GM12878 (cell line): Measurements from ENCODE around the gene GUCY1A2. TPM values are rescaled to one million over a fixed set of nuclear protein-coding genes. Genes with fewer than 3 reads are reported as not detected.

Experiments used
- ATAC-seq: fragments of 200-7000 bp; cut with Tn5 transposase; 3 replicates; pipeline ENCODE4 v1.9.1; 2020; ENCODE audit warnings: mild to moderate bottlenecking, moderate library complexity
- BruUV-seq: library from RNA; stranded (reverse); fragments of 400-500 nt; replicated peaks from 2 replicates; lab custom pipeline; 2021; lab: Mats Ljungman, UMichigan
- CTCF ChIA-PET: fragments of 300-600 bp; sonication (Branson Sonifier 250); formaldehyde crosslinking; extraction: SDS; loops from one replicate; lab custom pipeline; 2021; ENCODE audit warnings: inconsistent platforms; lab: Yijun Ruan, JAX
- POLR2A ChIA-PET: fragments of 350-600 bp; formaldehyde crosslinking; extraction: SDS; loops from one replicate; lab custom pipeline; 2021; ENCODE audit warnings: inconsistent platforms; lab: Charles Lee
- RAD21 ChIA-PET: fragments of 300-600 bp; sonication (Branson Sonifier 250); formaldehyde crosslinking; loops from one replicate; lab custom pipeline; 2023; ENCODE audit warnings: antibody characterized with exemption; ENCODE audit not compliant: unreplicated experiment; lab: Charles Lee
- SMC1A ChIA-PET: fragments of 300-600 bp; sonication (Branson Sonifier 250); formaldehyde crosslinking; loops from one replicate; lab custom pipeline; 2023; ENCODE audit not compliant: unreplicated experiment, uncharacterized antibody; lab: Charles Lee
- DNase-seq: peaks from one replicate; pipeline ENCODE4 v3.0.0-alpha.2; 2011; ENCODE audit warnings: low read depth, low spot score
- FAIRE-seq: peaks from 3 replicates; lab custom pipeline; 2011; peaks lifted over from hg19 to GRCh38; lab: Jason Lieb, UNC
- H2AFZ ChIP-seq: 2 replicates; pipeline ENCODE4 v1.6.0; 2011; ENCODE audit warnings: low read depth, low read length, control low read depth; ENCODE audit not compliant: control insufficient read depth
- H3K27ac ChIP-seq: 2 replicates; pipeline ENCODE4 v1.5.1; 2011; ENCODE audit warnings: control low read depth; ENCODE audit not compliant: control insufficient read depth, insufficient read depth
- H3K27me3 ChIP-seq, 2 experiments: replicated peaks in 1 of 2; 2 replicates each; pipeline versions ENCODE4 v1.6.0 to v1.6.1; 2011; ENCODE audit warnings: low read length in 1 of 2; ENCODE audit not compliant: control insufficient read depth in 2 of 2, insufficient read depth in 2 of 2
- H3K36me3 ChIP-seq, 2 experiments: 2 replicates each; pipeline ENCODE4 v1.5.1; 2011; ENCODE audit warnings: low read length in 1 of 2; ENCODE audit not compliant: control insufficient read depth in 2 of 2, insufficient read depth in 2 of 2
- H3K4me1 ChIP-seq: 2 replicates; pipeline ENCODE4 v1.6.1; 2011; ENCODE audit warnings: mild to moderate bottlenecking, low read length, moderate library complexity, mixed read lengths; ENCODE audit not compliant: control insufficient read depth, insufficient read depth
- H3K4me2 ChIP-seq: 2 replicates; pipeline ENCODE4 v1.6.0; 2011; ENCODE audit warnings: control low read depth; ENCODE audit not compliant: control insufficient read depth, insufficient read depth
- H3K4me3 ChIP-seq: fragments of 200-600 bp; sonication (generic); 2 replicates; pipeline ENCODE4 v1.5.1; 2016
- H3K79me2 ChIP-seq: 2 replicates; pipeline ENCODE4 v1.6.0; 2011; ENCODE audit warnings: low read length; ENCODE audit not compliant: control insufficient read depth, insufficient read depth
- H3K9ac ChIP-seq: 2 replicates; pipeline ENCODE4 v1.8.0; 2011; ENCODE audit warnings: low read length, control low read depth, mixed read lengths; ENCODE audit not compliant: control insufficient read depth, insufficient read depth
- H3K9me3 ChIP-seq: replicated peaks from 3 replicates; pipeline ENCODE4 v1.5.1; 2011; ENCODE audit warnings: mild to moderate bottlenecking, low read length; ENCODE audit not compliant: control insufficient read depth, insufficient read depth
- H4K20me1 ChIP-seq: 2 replicates; pipeline ENCODE4 v1.6.0; 2011; ENCODE audit not compliant: control insufficient read depth, insufficient read depth
- ASH2L ChIP-seq: fragments of 300-600, 200-600 bp; sonication (generic); IDR thresholded peaks from 2 replicates; pipeline ENCODE4 v1.6.1; 2017; ENCODE audit warnings: low read depth, mild to moderate bottlenecking, borderline replicate concordance
- PML ChIP-seq: IDR thresholded peaks from 2 replicates; pipeline ENCODE4 v1.6.1; 2012; ENCODE audit warnings: low read length, inconsistent platforms
- POLR2AphosphoS2 ChIP-seq: IDR thresholded peaks from 2 replicates; pipeline ENCODE4 v1.6.1; 2011; ENCODE audit warnings: low read depth, mild to moderate bottlenecking, low read length, improper control_type of control experiment, moderate library complexity
- SREBF1 ChIP-seq: IDR thresholded peaks from 2 replicates; pipeline ENCODE4 v1.6.1; 2012; ENCODE audit warnings: mild to moderate bottlenecking, low read length
- TARDBP ChIP-seq: IDR thresholded peaks from 2 replicates; pipeline ENCODE4 v1.6.1; 2016; ENCODE audit warnings: borderline replicate concordance
- ZBED1 ChIP-seq: IDR thresholded peaks from 2 replicates; pipeline ENCODE4 v1.6.1; 2016; ENCODE audit warnings: borderline replicate concordance
- ZNF622 ChIP-seq: fragments of 450-650 bp; IDR thresholded peaks from 2 replicates; pipeline ENCODE4 v1.6.1; 2017; ENCODE audit warnings: mild to moderate bottlenecking, inconsistent platforms
- WGBS: methylation state at CpG from one replicate; pipeline ENCODE4 v1.1.6; 2016; ENCODE audit warnings: low lambda C conversion rate; ENCODE audit not compliant: insufficient replicate concordance, insufficient coverage; ENCODE audit errors: missing lambda C conversion rate; 5-methylcytosine and 5-hydroxymethylcytosine counted together
- in situ Hi-C: fragments of 300-500 bp; cut with MboI; formaldehyde crosslinking; loops from 9 replicates; pipeline ENCODE4 v1.14.3; 2018; ENCODE audit warnings: mixed read lengths
- intact Hi-C: fragments of 100-400 bp; cut with micrococcal nuclease; formaldehyde crosslinking; loops from one replicate; pipeline ENCODE4 v1.14.2; 2022; ENCODE audit not compliant: unreplicated experiment
- polyA plus RNA-seq, 11 experiments: library from polyadenylated mRNA; depleted of rRNA in 4 of 11; unstranded in 6 of 11; stranded (reverse) in 5 of 11; fragments of >200 nt; fragmentation: Nextera tagmentation in 4 of 11; fragmentation: Illumina TruSeq in 1 of 11; extraction: Ambion mirVana in 4 of 11; extraction: Trizol in 1 of 11; gene quantifications; 1 replicate in 1 of 11; 2 replicates in 10 of 11; pipeline versions ENCODE4 v1.2.1 to v1.2.3, GENCODE V29; 2011 to 2016; ENCODE audit warnings: inconsistent platforms in 2 of 11, missing spikeins in 2 of 11, low read depth in 1 of 11
- total RNA-seq, 4 experiments: library from RNA; depleted of rRNA in 3 of 4; stranded (reverse); fragments of >200 nt in 3 of 4; fragmentation: Illumina TruSeq in 1 of 4; extraction: Trizol in 1 of 4; gene quantifications; 2 replicates each; pipeline versions ENCODE4 v1.2.1 to v1.2.3, GENCODE V29; 2013 to 2021
- TF ChIP-seq, protein P1 (sequence below): fragments of 450-650 bp; IDR thresholded peaks from 2 replicates; pipeline ENCODE4 v1.6.1; 2017; ENCODE audit warnings: mild to moderate bottlenecking, moderate library complexity
- TF ChIP-seq, protein P2 (sequence below): IDR thresholded peaks from 2 replicates; pipeline ENCODE4 v1.6.1; 2012; ENCODE audit warnings: low read depth, low read length, improper control_type of control experiment
- TF ChIP-seq, protein P3 (sequence below): fragments of 450-650 bp; formaldehyde crosslinking; IDR thresholded peaks from 2 replicates; pipeline ENCODE4 v1.4.0; 2022; ENCODE audit warnings: mild to moderate bottlenecking, moderate library complexity
- TF ChIP-seq, protein P4 (sequence below): fragments of 450-650 bp; IDR thresholded peaks from 2 replicates; pipeline ENCODE4 v1.6.1; 2016; ENCODE audit warnings: mild to moderate bottlenecking

The GUCY1A2 gene
- total and polyA plus RNA-seq, 10 of the 15 experiments (the other 5 are each of a cell fraction or from before 2014, with no cell fraction given): under 0.01 to 0.03 (median under 0.01) TPM; not detected in 4

- ChIA-PET CTCF (no interaction called here), POLR2A (no interaction called here), RAD21 (interaction anchor here (0.7 kb wide), 1 partner anchor 286 kb away, joined by 3 read pairs; no protein-coding TSS in a partner anchor), SMC1A (no interaction called here)
- Histone ChIP-seq H3K79me2 (no peaks in the 10 kb centered on the region), H3K9ac (no peak overlapping the region), H3K4me2 (no peak overlapping the region), H3K27me3 (no peaks in the 10 kb centered on the region), H3K36me3 (no peaks in the 10 kb centered on the region), H4K20me1 (no peaks in the 10 kb centered on the region), H3K27ac (no peak overlapping the region), H3K4me1 (no peaks in the 10 kb centered on the region), H3K4me3 (no peak overlapping the region), H2AFZ (no peak overlapping the region), H3K9me3 (no peaks in the 10 kb centered on the region)
- BruUV-seq: no TSS peak
- in situ Hi-C loops: no loop called here
- no peak for FAIRE-seq
- intact Hi-C loops: no loop called here
- DNase-seq: no peak
- TF ChIP-seq, protein P1, sequence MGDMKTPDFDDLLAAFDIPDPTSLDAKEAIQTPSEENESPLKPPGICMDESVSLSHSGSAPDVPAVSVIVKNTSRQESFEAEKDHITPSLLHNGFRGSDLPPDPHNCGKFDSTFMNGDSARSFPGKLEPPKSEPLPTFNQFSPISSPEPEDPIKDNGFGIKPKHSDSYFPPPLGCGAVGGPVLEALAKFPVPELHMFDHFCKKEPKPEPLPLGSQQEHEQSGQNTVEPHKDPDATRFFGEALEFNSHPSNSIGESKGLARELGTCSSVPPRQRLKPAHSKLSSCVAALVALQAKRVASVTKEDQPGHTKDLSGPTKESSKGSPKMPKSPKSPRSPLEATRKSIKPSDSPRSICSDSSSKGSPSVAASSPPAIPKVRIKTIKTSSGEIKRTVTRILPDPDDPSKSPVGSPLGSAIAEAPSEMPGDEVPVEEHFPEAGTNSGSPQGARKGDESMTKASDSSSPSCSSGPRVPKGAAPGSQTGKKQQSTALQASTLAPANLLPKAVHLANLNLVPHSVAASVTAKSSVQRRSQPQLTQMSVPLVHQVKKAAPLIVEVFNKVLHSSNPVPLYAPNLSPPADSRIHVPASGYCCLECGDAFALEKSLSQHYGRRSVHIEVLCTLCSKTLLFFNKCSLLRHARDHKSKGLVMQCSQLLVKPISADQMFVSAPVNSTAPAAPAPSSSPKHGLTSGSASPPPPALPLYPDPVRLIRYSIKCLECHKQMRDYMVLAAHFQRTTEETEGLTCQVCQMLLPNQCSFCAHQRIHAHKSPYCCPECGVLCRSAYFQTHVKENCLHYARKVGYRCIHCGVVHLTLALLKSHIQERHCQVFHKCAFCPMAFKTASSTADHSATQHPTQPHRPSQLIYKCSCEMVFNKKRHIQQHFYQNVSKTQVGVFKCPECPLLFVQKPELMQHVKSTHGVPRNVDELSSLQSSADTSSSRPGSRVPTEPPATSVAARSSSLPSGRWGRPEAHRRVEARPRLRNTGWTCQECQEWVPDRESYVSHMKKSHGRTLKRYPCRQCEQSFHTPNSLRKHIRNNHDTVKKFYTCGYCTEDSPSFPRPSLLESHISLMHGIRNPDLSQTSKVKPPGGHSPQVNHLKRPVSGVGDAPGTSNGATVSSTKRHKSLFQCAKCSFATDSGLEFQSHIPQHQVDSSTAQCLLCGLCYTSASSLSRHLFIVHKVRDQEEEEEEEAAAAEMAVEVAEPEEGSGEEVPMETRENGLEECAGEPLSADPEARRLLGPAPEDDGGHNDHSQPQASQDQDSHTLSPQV: no peak
- no peak for TF ChIP-seq ASH2L
- no peak for TF ChIP-seq ZBED1
- TF ChIP-seq ZNF622: no peak
- TF ChIP-seq TARDBP: no peak
- TF ChIP-seq, protein P2, sequence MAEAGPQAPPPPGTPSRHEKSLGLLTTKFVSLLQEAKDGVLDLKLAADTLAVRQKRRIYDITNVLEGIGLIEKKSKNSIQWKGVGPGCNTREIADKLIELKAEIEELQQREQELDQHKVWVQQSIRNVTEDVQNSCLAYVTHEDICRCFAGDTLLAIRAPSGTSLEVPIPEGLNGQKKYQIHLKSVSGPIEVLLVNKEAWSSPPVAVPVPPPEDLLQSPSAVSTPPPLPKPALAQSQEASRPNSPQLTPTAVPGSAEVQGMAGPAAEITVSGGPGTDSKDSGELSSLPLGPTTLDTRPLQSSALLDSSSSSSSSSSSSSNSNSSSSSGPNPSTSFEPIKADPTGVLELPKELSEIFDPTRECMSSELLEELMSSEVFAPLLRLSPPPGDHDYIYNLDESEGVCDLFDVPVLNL: no peak
- TF ChIP-seq, protein P3, sequence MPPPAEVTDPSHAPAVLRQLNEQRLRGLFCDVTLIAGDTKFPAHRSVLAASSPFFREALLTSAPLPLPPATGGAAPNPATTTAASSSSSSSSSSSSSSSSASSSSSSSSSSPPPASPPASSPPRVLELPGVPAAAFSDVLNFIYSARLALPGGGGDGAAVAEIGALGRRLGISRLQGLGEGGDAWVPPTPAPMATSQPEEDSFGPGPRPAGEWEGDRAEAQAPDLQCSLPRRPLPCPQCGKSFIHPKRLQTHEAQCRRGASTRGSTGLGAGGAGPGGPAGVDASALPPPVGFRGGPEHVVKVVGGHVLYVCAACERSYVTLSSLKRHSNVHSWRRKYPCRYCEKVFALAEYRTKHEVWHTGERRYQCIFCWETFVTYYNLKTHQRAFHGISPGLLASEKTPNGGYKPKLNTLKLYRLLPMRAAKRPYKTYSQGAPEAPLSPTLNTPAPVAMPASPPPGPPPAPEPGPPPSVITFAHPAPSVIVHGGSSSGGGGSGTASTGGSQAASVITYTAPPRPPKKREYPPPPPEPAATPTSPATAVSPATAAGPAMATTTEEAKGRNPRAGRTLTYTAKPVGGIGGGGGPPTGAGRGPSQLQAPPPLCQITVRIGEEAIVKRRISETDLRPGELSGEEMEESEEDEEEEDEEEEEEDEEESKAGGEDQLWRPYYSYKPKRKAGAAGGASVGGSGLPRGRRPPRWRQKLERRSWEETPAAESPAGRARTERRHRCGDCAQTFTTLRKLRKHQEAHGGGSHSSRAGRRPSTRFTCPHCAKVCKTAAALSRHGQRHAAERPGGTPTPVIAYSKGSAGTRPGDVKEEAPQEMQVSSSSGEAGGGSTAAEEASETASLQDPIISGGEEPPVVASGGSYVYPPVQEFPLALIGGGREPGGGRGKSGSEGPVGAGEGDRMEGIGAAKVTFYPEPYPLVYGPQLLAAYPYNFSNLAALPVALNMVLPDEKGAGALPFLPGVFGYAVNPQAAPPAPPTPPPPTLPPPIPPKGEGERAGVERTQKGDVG (CRISPR knock-in tag): no peak
- no peak for TF ChIP-seq POLR2AphosphoS2
- no peak for TF ChIP-seq SREBF1
- TF ChIP-seq PML: no peak
- TF ChIP-seq, protein P4, sequence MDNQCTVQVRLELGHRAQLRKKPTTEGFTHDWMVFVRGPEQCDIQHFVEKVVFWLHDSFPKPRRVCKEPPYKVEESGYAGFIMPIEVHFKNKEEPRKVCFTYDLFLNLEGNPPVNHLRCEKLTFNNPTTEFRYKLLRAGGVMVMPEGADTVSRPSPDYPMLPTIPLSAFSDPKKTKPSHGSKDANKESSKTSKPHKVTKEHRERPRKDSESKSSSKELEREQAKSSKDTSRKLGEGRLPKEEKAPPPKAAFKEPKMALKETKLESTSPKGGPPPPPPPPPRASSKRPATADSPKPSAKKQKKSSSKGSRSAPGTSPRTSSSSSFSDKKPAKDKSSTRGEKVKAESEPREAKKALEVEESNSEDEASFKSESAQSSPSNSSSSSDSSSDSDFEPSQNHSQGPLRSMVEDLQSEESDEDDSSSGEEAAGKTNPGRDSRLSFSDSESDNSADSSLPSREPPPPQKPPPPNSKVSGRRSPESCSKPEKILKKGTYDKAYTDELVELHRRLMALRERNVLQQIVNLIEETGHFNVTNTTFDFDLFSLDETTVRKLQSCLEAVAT: no peak
- WGBS: 26% methylated on average over 3 of the region's 3 CpGs
- ATAC-seq: no peak
Measured at GRCh38 chr11:106828576-106828975, 189.7 kb downstream of the GUCY1A2 start.
